Peyer's patch (tissue), 4 donors: ENCODE data around the gene ZNF329. TPM values are rescaled to one million over a fixed set of nuclear protein-coding genes. Genes with fewer than 3 reads are reported as not detected.

ENCODE experiments used
- DNase-seq, 3 donors: peaks; one replicate each; pipeline ENCODE4 v3.0.0-alpha.2; 2017 to 2019
- H3K27ac ChIP-seq, 4 donors: fragments of 200-600 bp; sonication (generic); one replicate each; pipeline ENCODE4 v1.5.1; 2016 to 2019
- H3K27me3 ChIP-seq, 2 donors: fragments of 200-600 bp; sonication (generic); one replicate each; pipeline ENCODE4 v1.5.1; 2019
- H3K36me3 ChIP-seq, 3 donors: fragments of 200-600 bp; sonication (generic); one replicate each; pipeline ENCODE4 v1.5.1; 2016 to 2019
- H3K4me1 ChIP-seq, 4 donors: fragments of 200-600 bp; sonication (generic); one replicate each; pipeline ENCODE4 v1.5.1; 2016 to 2019
- H3K4me3 ChIP-seq, 4 donors: fragments of 200-600 bp; sonication (generic); 1 replicate in 3 of 4; 2 replicates in 1 of 4; pipeline ENCODE4 v1.5.1; 2016 to 2019; ENCODE audit warnings: mild to moderate bottlenecking in 1 of 4
- H3K9me3 ChIP-seq, 4 donors: fragments of 200-600 bp; sonication (generic); one replicate each; pipeline ENCODE4 v1.5.1; 2016 to 2019; ENCODE audit warnings: mild to moderate bottlenecking in 1 of 4
- CTCF ChIP-seq, 6 experiments: fragments of 450-650 bp in 4 of 6; fragments of 200-600 bp in 2 of 6; sonication (generic) in 1 of 6; IDR thresholded peaks; one replicate each; pipeline ENCODE4 v1.5.1; 2017 to 2019; ENCODE audit warnings: antibody characterized with exemption in 6 of 6, mild to moderate bottlenecking in 3 of 6, moderate library complexity in 1 of 6
- POLR2A ChIP-seq, 2 donors: fragments of 450-650 bp; IDR thresholded peaks; one replicate each; pipeline ENCODE4 v1.5.1; 2017; ENCODE audit warnings: antibody characterized with exemption in 2 of 2, mild to moderate bottlenecking in 2 of 2, moderate library complexity in 2 of 2
- total RNA-seq, 4 donors: library from RNA; depleted of rRNA; stranded (reverse); fragments of >200 nt; gene quantifications; one replicate each; pipeline ENCODE4 v1.1.0, GENCODE V29; 2016

ZNF329 gene
- total RNA-seq, 4 donors from 2014 or later = 3.4 to 11.6 (median 5.7) TPM

DNA sequence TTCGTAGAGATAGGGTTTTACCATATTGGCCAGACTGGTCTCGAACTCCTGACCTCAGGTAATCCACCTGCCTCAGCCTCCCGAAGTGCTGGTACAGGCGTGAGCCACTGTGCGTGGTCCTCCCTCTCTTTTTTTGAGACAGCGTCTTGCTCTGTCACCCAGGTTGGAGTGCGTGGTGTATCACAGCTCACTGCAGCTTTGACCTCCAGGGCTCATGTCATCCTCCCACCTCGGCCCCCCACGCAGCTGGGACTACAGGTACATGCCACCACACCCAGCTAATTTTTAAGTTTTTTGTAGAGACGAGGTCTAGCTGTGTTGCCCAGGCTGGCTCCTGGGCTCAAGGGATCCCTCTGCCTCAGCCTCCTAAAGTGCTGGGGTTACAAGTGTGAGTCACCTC, 70.8 kb downstream of the ZNF329 start:
- TF ChIP-seq POLR2A (IDR thresholded peaks at IDR 0.05) (no peak), CTCF (IDR thresholded peaks at IDR 0.05) (no peak)
- no peaks in the 10 kb centered on the region for H3K4me1 ChIP-seq
- no peak overlapping the region for H3K27ac ChIP-seq
- H3K36me3 ChIP-seq = peaks cover 0 to 10% (median 0%) of the 10 kb centered on the region in 3 donors
- no peak for DNase-seq
- no peaks in the 10 kb centered on the region for H3K27me3 ChIP-seq
- peaks cover 0 to 42% (median 14%) of the 10 kb centered on the region in 4 donors for H3K9me3 ChIP-seq
- no peak overlapping the region for H3K4me3 ChIP-seq

Other genes with a start within 250 kb of the ZNF329 start
- gene ZNF417, start 234.2 kb downstream of the ZNF329 start, total RNA-seq = 10 to 100 TPM; 13.5 to 54.5 (median 19.0) TPM
- 10 to 100 TPM in 1 of 4 donors, 1 to 10 TPM in 2, under 1 TPM in 1; 0.88 to 16.5 (median 2.4) TPM for gene ZNF418, start 215.4 kb downstream of the ZNF329 start, total RNA-seq
- gene ZNF256, start 203.1 kb downstream of the ZNF329 start, total RNA-seq = 1 to 10 TPM; 2.7 to 6.2 (median 6.0) TPM
- gene C19orf18, start 176.3 kb downstream of the ZNF329 start, total RNA-seq = 1 to 10 TPM in 2 of 4 donors, not detected in 2; 3.1 to 4.0 TPM
- 10 to 100 TPM; 18.4 to 29.7 (median 20.3) TPM for gene ZNF606, start 148.0 kb downstream of the ZNF329 start, total RNA-seq
- not detected for gene ZSCAN1, start 116.8 kb downstream of the ZNF329 start, total RNA-seq
- 1 to 10 TPM; 1.2 to 6.6 (median 4.0) TPM for gene ZNF135, start 91.5 kb downstream of the ZNF329 start, total RNA-seq
- gene ZSCAN18, start 52.6 kb downstream of the ZNF329 start, total RNA-seq = 10 to 100 TPM; 20.8 to 75.1 (median 47.7) TPM
- 10 to 100 TPM; 32.4 to 46.8 (median 39.7) TPM for gene ZNF274, start 32.3 kb upstream of the ZNF329 start, total RNA-seq
- 100 to 1,000 TPM in 1 of 4 donors, 10 to 100 TPM in 3; 21.9 to 158 (median 31.4) TPM for gene ZNF544, start 78.1 kb upstream of the ZNF329 start, total RNA-seq
- gene ZNF8, start 128.2 kb upstream of the ZNF329 start, total RNA-seq = 1 to 10 TPM; 7.0 to 8.9 (median 7.9) TPM
- gene ERVK3-1, start 154.6 kb upstream of the ZNF329 start, total RNA-seq = 10 to 100 TPM; 41.3 to 54.2 (median 47.2) TPM
- 1 to 10 TPM; 2.5 to 4.6 (median 4.0) TPM for gene ZSCAN22, start 176.2 kb upstream of the ZNF329 start, total RNA-seq
- gene A1BG, start 202.7 kb upstream of the ZNF329 start, total RNA-seq = 10 to 100 TPM in 1 of 4 donors, 1 to 10 TPM in 2, not detected in 1; 5.4 to 26.4 (median 8.3) TPM
- gene ZNF497, start 212.0 kb upstream of the ZNF329 start, total RNA-seq = 1 to 10 TPM in 2 of 4 donors, under 1 TPM in 1, not detected in 1; 0.70 to 4.4 (median 2.1) TPM
- 10 to 100 TPM in 1 of 4 donors, 1 to 10 TPM in 3; 3.3 to 10.9 (median 7.7) TPM for gene ZNF837, start 230.2 kb upstream of the ZNF329 start, total RNA-seq
- gene RPS5, start 236.5 kb upstream of the ZNF329 start, total RNA-seq = 1,000 to 10,000 TPM in 1 of 4 donors, 100 to 1,000 TPM in 3; 428 to 1,258 (median 517) TPM
- not detected for gene RNF225, start 244.9 kb upstream of the ZNF329 start, total RNA-seq